ENCODE results near the gene SST.
"Not testable (repeated sequence)": the region's sequence is repeated elsewhere in the genome, so short reads cannot be mapped to it uniquely, and the experiment has no call there.

SST gene

GRCh38 chr3:187684880-187685279 is 14.7 kb upstream of the SST start:
- in situ Hi-C loops (cut with MboI; ENCODE audit: low sequenced_read_pairs): no loop called here

GRCh38 chr3:187684444-187684843 is 14.2 kb upstream of the SST start:
- in situ Hi-C loops (cut with MboI; ENCODE audit: low sequenced_read_pairs): no loop called here

- in situ Hi-C loops (cut with MboI; ENCODE audit: low sequenced_read_pairs): not testable (repeated sequence)
These were observed 11.6 kb upstream of the SST start for GRCh38 chr3:187681756-187682155.

GRCh38 chr3:187679638-187680396 is 9.6 kb upstream of the SST start:
- in situ Hi-C loops (cut with MboI; ENCODE audit: low sequenced_read_pairs): no loop called here

GRCh38 chr3:187678726-187679268 is 8.6 kb upstream of the SST start:
- in situ Hi-C loops (cut with MboI; ENCODE audit: low sequenced_read_pairs): no loop called here

- in situ Hi-C loops (cut with MboI; ENCODE audit: low sequenced_read_pairs): no loop called here
These were observed 7.4 kb upstream of the SST start for GRCh38 chr3:187677604-187678003.

GRCh38 chr3:187673012-187673411 is 2.8 kb upstream of the SST start:
- in situ Hi-C loops (cut with MboI; ENCODE audit: low sequenced_read_pairs): no loop called here

GRCh38 chr3:187667526-187667925 is 2.7 kb downstream of the SST start:
- in situ Hi-C loops (cut with MboI; ENCODE audit: low sequenced_read_pairs): no loop called here

GRCh38 chr3:187665764-187666402 is 4.3 kb downstream of the SST start:
- in situ Hi-C loops (cut with MboI; ENCODE audit: low sequenced_read_pairs): no loop called here

- in situ Hi-C loops (cut with MboI; ENCODE audit: low sequenced_read_pairs): no loop called here
These were observed 5.2 kb downstream of the SST start for GRCh38 chr3:187665010-187665409.

- in situ Hi-C loops (cut with MboI; ENCODE audit: low sequenced_read_pairs): no loop called here
These were observed 7.3 kb downstream of the SST start for GRCh38 chr3:187662848-187663409.

GRCh38 chr3:187661267-187661666 is 8.9 kb downstream of the SST start:
- in situ Hi-C loops (cut with MboI; ENCODE audit: low sequenced_read_pairs): no loop called here

GRCh38 chr3:187651282-187651681 is 18.9 kb downstream of the SST start:
- in situ Hi-C loops (cut with MboI; ENCODE audit: low sequenced_read_pairs): no loop called here

- in situ Hi-C loops (cut with MboI; ENCODE audit: low sequenced_read_pairs): no loop called here
These were observed 22.0 kb downstream of the SST start for GRCh38 chr3:187648177-187648576.

- in situ Hi-C loops (cut with MboI; ENCODE audit: low sequenced_read_pairs): no loop called here
These were observed 23.1 kb downstream of the SST start for GRCh38 chr3:187646906-187647660.

- in situ Hi-C loops (cut with MboI; ENCODE audit: low sequenced_read_pairs): not testable (repeated sequence)
These were observed 24.8 kb downstream of the SST start for GRCh38 chr3:187645379-187645778.

- in situ Hi-C loops (cut with MboI; ENCODE audit: low sequenced_read_pairs): no loop called here
These were observed 27.3 kb downstream of the SST start for GRCh38 chr3:187642861-187643260.

- in situ Hi-C loops (cut with MboI; ENCODE audit: low sequenced_read_pairs): no loop called here
These were observed 28.7 kb downstream of the SST start for GRCh38 chr3:187641320-187642016.

- in situ Hi-C loops (cut with MboI; ENCODE audit: low sequenced_read_pairs): no loop called here
These were observed 29.6 kb downstream of the SST start for GRCh38 chr3:187640569-187641059.

- in situ Hi-C loops (cut with MboI; ENCODE audit: low sequenced_read_pairs): no loop called here
These were observed 30.1 kb downstream of the SST start for GRCh38 chr3:187639927-187640568.
